SIG-M5 treated with dmso at 0.1 percent for 504 hours (cell line): ENCODE results near the gene DVL1.

Source experiments
- DNase-seq: peaks from one replicate; lab custom pipeline; 2025; ENCODE audit not compliant: unreplicated experiment; lab: John Stamatoyannopoulos, UW

The DVL1 gene

GRCh38 chr1:1356796-1357401 is 7.7 kb upstream of the DVL1 start:
- DNase-seq, result no peak

GRCh38 chr1:1356166-1356795 is 7.1 kb upstream of the DVL1 start:
- DNase-seq, result no peak

GRCh38 chr1:1355416-1355815 is 6.2 kb upstream of the DVL1 start:
- DNase-seq, result no peak

GRCh38 chr1:1354271-1355247 is 5.3 kb upstream of the DVL1 start:
- DNase-seq, result no peak

GRCh38 chr1:1353389-1354151 is 4.4 kb upstream of the DVL1 start:
- no peak for DNase-seq

- no peak for DNase-seq
These were observed 3.7 kb upstream of the DVL1 start for GRCh38 chr1:1352786-1353388.

- DNase-seq, result no peak
These were observed 2.6 kb upstream of the DVL1 start for GRCh38 chr1:1351511-1352427.

- DNase-seq, result no peak
These were observed 580 bp downstream of the DVL1 start for GRCh38 chr1:1348420-1349255.

GRCh38 chr1:1347663-1348419 is 1.4 kb downstream of the DVL1 start:
- DNase-seq, result no peak

GRCh38 chr1:1347026-1347595 is 2.1 kb downstream of the DVL1 start:
- no peak for DNase-seq

GRCh38 chr1:1346501-1346890 is 2.7 kb downstream of the DVL1 start:
- no peak for DNase-seq

- DNase-seq, result no peak
These were observed 3.2 kb downstream of the DVL1 start for GRCh38 chr1:1345860-1346500.

GRCh38 chr1:1345384-1345783 is 3.8 kb downstream of the DVL1 start:
- no peak for DNase-seq

GRCh38 chr1:1344655-1345361 is 4.4 kb downstream of the DVL1 start:
- DNase-seq, result no peak

- DNase-seq, result no peak
These were observed 5.3 kb downstream of the DVL1 start for GRCh38 chr1:1343811-1344421.

GRCh38 chr1:1342584-1343115 is 6.6 kb downstream of the DVL1 start:
- no peak for DNase-seq
